Activated CD8-positive, alpha-beta T cell treated with anti-CD3 and anti-CD28 coated beads for 36 hours (primary cell): Measurements from ENCODE around the gene KIAA1614. TPM values are rescaled to one million over a fixed set of nuclear protein-coding genes. Genes with fewer than 3 reads are reported as not detected.

ENCODE experiments used
- ATAC-seq: fragments of 200-7000 bp; cut with Tn5 transposase; one replicate; pipeline ENCODE4 v1.10.0; 2021; ENCODE audit warnings: mild to moderate bottlenecking, moderate library complexity
- CTCF ChIA-PET: fragments of 350-600 bp; sonication (Branson Sonifier 250); formaldehyde crosslinking; loops from one replicate; lab custom pipeline; 2021; ENCODE audit warnings: antibody characterized with exemption; lab: Charles Lee
- POLR2A ChIA-PET: fragments of 350-600 bp; sonication (Branson Sonifier 250); formaldehyde crosslinking; loops from one replicate; lab custom pipeline; 2021; ENCODE audit warnings: antibody characterized with exemption; lab: Charles Lee
- DNase-seq: peaks from one replicate; pipeline ENCODE4 v3.0.0-alpha.2; 2020
- H3K27ac Mint-ChIP-seq: one replicate; pipeline ENCODE4 v1.8.0; 2021; ENCODE audit warnings: mild to moderate bottlenecking, mixed read lengths
- H3K27me3 Mint-ChIP-seq: one replicate; pipeline ENCODE4 v1.8.0; 2021; ENCODE audit warnings: mixed read lengths
- H3K36me3 Mint-ChIP-seq: one replicate; pipeline ENCODE4 v1.8.0; 2021; ENCODE audit warnings: low read depth, mixed read lengths
- H3K4me1 Mint-ChIP-seq: one replicate; pipeline ENCODE4 v1.8.0; 2021; ENCODE audit warnings: low read depth, mixed read lengths
- H3K4me3 Mint-ChIP-seq: one replicate; pipeline ENCODE4 v1.8.0; 2021; ENCODE audit warnings: mild to moderate bottlenecking, moderate library complexity, mixed read lengths
- H3K9me3 Mint-ChIP-seq: one replicate; pipeline ENCODE4 v1.8.0; 2021; ENCODE audit warnings: mixed read lengths
- CTCF ChIP-seq: fragments of 200-600 bp; IDR thresholded peaks from one replicate; pipeline ENCODE4 v1.8.0; 2022; ENCODE audit warnings: antibody characterized with exemption, mild to moderate bottlenecking
- intact Hi-C: fragments of 100-400 bp; cut with micrococcal nuclease; formaldehyde crosslinking; loops from one replicate; pipeline ENCODE4 v1.10.0; 2022
- total RNA-seq, 2 experiments: library from RNA; stranded (reverse); gene quantifications; one replicate each; pipeline ENCODE4 v1.2.3, GENCODE V29; 2021

The KIAA1614 gene
- total RNA-seq, 2 experiments from 2014 or later = 0.18 TPM; not detected in 1

- intact Hi-C loops = no loop called here
- ChIA-PET CTCF (interaction anchor here (1.4 to 1.9 kb wide), 3 partner anchors 49 to 256 kb away, joined by 3 to 7 read pairs (median 5); no protein-coding TSS in a partner anchor), POLR2A (no interaction called here)
- ATAC-seq (no peak), DNase-seq (no peak)
- Mint-ChIP-seq H3K36me3 (no peaks in the 10 kb centered on the region), H3K27ac (no peak overlapping the region), H3K9me3 (no peaks in the 10 kb centered on the region), H3K4me3 (peak overlapping the region; percentile 33), H3K27me3 (peaks cover 38% of the 10 kb centered on the region), H3K4me1 (peaks cover 2% of the 10 kb centered on the region)
- no peak for TF ChIP-seq CTCF
These were observed 981 bp upstream of the KIAA1614 start for GRCh38 chr1:180911640-180912191.

GRCh38 chr1:180912211-180912800 is 391 bp upstream of the KIAA1614 start:
- H3K36me3 Mint-ChIP-seq = no peaks in the 10 kb centered on the region
- no peaks in the 10 kb centered on the region for H3K9me3 Mint-ChIP-seq
- H3K4me1 Mint-ChIP-seq = peaks cover 2% of the 10 kb centered on the region
- intact Hi-C loops = no loop called here
- H3K27me3 Mint-ChIP-seq = peaks cover 37% of the 10 kb centered on the region
- no peak overlapping the region for H3K27ac Mint-ChIP-seq
- ChIA-PET POLR2A (no interaction called here), CTCF (interaction anchor here (1.4 to 1.9 kb wide), 3 partner anchors 49 to 256 kb away, joined by 3 to 7 read pairs (median 5); no protein-coding TSS in a partner anchor)
- TF ChIP-seq CTCF = no peak
- ATAC-seq (no peak), DNase-seq (no peak)
- peak overlapping the region; percentile 33 for H3K4me3 Mint-ChIP-seq

- ChIA-PET CTCF (no interaction called here), POLR2A (no interaction called here)
- Mint-ChIP-seq H3K27ac (no peak overlapping the region), H3K9me3 (no peaks in the 10 kb centered on the region), H3K36me3 (no peaks in the 10 kb centered on the region), H3K4me1 (no peaks in the 10 kb centered on the region), H3K27me3 (peaks cover 32% of the 10 kb centered on the region), H3K4me3 (no peak overlapping the region)
- intact Hi-C loops = no loop called here
- TF ChIP-seq CTCF = no peak
- ATAC-seq (no peak), DNase-seq (no peak)
These were observed 2.8 kb downstream of the KIAA1614 start for GRCh38 chr1:180915426-180915965.

- ChIA-PET CTCF (no interaction called here), POLR2A (no interaction called here)
- Mint-ChIP-seq H3K27ac (no peak overlapping the region), H3K27me3 (peaks cover 28% of the 10 kb centered on the region), H3K9me3 (no peaks in the 10 kb centered on the region), H3K4me1 (no peaks in the 10 kb centered on the region), H3K36me3 (no peaks in the 10 kb centered on the region), H3K4me3 (no peak overlapping the region)
- no peak for ATAC-seq
- no peak for DNase-seq
- intact Hi-C loops = no loop called here
- TF ChIP-seq CTCF = no peak
These were observed 3.5 kb downstream of the KIAA1614 start for GRCh38 chr1:180916012-180916770.
